Smooth muscle cell (in vitro differentiated cells): ENCODE data around the gene CRKL. TPM values are rescaled to one million over a fixed set of nuclear protein-coding genes. Genes with fewer than 3 reads are reported as not detected.

Experiments used
- DNase-seq: peaks from one replicate; lab custom pipeline; 2025; ENCODE audit not compliant: unreplicated experiment; lab: John Stamatoyannopoulos, UW
- H2AFZ ChIP-seq: fragments of 200-600 bp; sonication (generic); 2 replicates; pipeline ENCODE4 v1.6.0; 2016; ENCODE audit warnings: antibody characterized with exemption, low read depth, mild to moderate bottlenecking
- H3F3A ChIP-seq: fragments of 200-600 bp; sonication (generic); 2 replicates; pipeline ENCODE4 v1.6.0; 2017; ENCODE audit warnings: antibody characterized with exemption, low read depth
- H3K27ac ChIP-seq: fragments of 200-600 bp; sonication (generic); 2 replicates; pipeline ENCODE4 v1.5.1; 2016; ENCODE audit warnings: low read depth, mild to moderate bottlenecking
- H3K27me3 ChIP-seq: fragments of 200-600 bp; sonication (generic); 2 replicates; pipeline ENCODE4 v1.6.1; 2016; ENCODE audit warnings: low read depth, mild to moderate bottlenecking
- H3K36me3 ChIP-seq: fragments of 200-600 bp; sonication (generic); 2 replicates; pipeline ENCODE4 v1.5.1; 2016; ENCODE audit warnings: low read depth
- H3K4me1 ChIP-seq: fragments of 200-600 bp; sonication (generic); 2 replicates; pipeline ENCODE4 v1.5.1; 2016; ENCODE audit warnings: low read depth
- H3K4me2 ChIP-seq: fragments of 200-600 bp; sonication (generic); 2 replicates; pipeline ENCODE4 v1.6.0; 2016; ENCODE audit warnings: mild to moderate bottlenecking
- H3K4me3 ChIP-seq: fragments of 200-600 bp; sonication (generic); 2 replicates; pipeline ENCODE4 v1.5.1; 2016; ENCODE audit warnings: mild to moderate bottlenecking
- H3K79me2 ChIP-seq: fragments of 200-600 bp; sonication (generic); 2 replicates; pipeline ENCODE4 v1.6.0; 2016; ENCODE audit warnings: low read depth, mild to moderate bottlenecking
- H3K9ac ChIP-seq: fragments of 200-600 bp; sonication (generic); 2 replicates; pipeline ENCODE4 v1.6.0; 2016; ENCODE audit warnings: low read depth
- H3K9me3 ChIP-seq: fragments of 200-600 bp; sonication (generic); replicated peaks from 2 replicates; pipeline ENCODE4 v1.5.1; 2016; ENCODE audit warnings: low read depth
- H4K20me1 ChIP-seq: fragments of 200-600 bp; sonication (generic); 2 replicates; pipeline ENCODE4 v1.6.0; 2016; ENCODE audit warnings: low read depth
- WGBS: methylation state at CpG from one replicate; pipeline ENCODE4 v1.1.7; 2016; ENCODE audit warnings: low lambda C conversion rate; 5-methylcytosine and 5-hydroxymethylcytosine counted together
- polyA plus RNA-seq: library from polyadenylated mRNA; unstranded; fragments of >200 nt; fragmentation: Nextera tagmentation; extraction: Ambion mirVana; gene quantifications from 2 replicates; pipeline ENCODE4 v1.2.1, GENCODE V29; 2016
- total RNA-seq: library from RNA; depleted of rRNA; stranded (reverse); fragments of >200 nt; gene quantifications from 2 replicates; pipeline ENCODE4 v1.2.3, GENCODE V29; 2014
- TF ChIP-seq, protein P1 (sequence below): fragments of 200-600 bp; sonication (generic); IDR thresholded peaks from 2 replicates; pipeline ENCODE4 v1.5.1; 2017; ENCODE audit warnings: borderline replicate concordance, mild to moderate bottlenecking, antibody characterized with exemption; ENCODE audit not compliant: insufficient read depth, poor library complexity, severe bottlenecking

CRKL gene
- total and polyA plus RNA-seq, 2 experiments from 2014 or later, result 26.6 to 40.9 TPM

DNA sequence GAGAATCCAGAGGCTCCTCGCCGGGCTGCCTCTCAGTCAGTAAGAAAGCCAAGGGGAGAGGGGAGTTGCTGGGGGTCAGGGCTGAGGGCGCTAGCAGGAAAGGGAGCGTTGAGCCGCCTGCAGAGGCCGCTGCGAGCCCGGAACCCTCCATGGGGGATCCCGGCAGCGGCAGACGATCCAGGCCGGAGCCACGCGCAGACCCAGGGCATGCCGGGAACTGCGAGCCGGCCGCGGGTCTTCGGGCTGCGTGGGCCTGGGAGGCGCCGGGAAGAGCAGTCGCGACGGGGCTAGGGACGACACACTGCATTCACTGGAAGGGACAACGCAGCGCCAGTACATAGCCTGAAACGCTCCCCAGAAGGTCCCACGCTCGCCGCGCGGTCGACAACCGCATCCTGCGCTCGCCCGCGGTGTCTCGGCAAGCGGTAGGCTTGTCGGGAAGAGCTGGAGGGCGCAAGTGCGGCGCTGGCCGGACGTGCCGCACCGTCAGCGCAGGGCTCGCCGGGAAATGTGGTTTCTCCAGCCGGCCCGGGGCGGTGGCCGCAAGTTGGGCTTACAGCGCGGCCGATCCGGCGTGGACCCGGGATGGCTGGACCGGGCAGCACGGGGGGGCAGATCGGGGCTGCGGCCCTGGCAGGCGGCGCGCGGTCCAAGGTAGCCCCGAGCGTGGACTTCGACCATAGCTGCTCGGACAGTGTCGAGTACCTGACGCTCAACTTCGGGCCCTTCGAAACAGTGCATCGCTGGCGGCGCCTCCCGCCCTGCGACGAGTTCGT lies 64.8 kb downstream of the CRKL start, which contains the start of gene LZTR1:
Gene LZTR1 (plus strand): TSS at position 511 of the 776 bp plus-strand sequence. CDS start 75 bp downstream, at position 586.
- Histone ChIP-seq H2AFZ (peak within 1 kb of the TSS; percentile 86), H3K27ac (peak within 1 kb of the TSS; percentile 57), H3F3A (no peaks in the 10 kb centered on the region), H3K9ac (peak within 1 kb of the TSS; percentile 70), H3K4me3 (peak within 1 kb of the TSS; percentile 90), H4K20me1 (no peaks in the 10 kb centered on the region), H3K79me2 (peaks cover 18% of the 10 kb centered on the region), H3K36me3 (no peaks in the 10 kb centered on the region), H3K9me3 (no peaks in the 10 kb centered on the region), H3K4me2 (peak within 1 kb of the TSS; percentile 98), H3K4me1 (peaks cover 19% of the 10 kb centered on the region), H3K27me3 (no peaks in the 10 kb centered on the region)
- TF ChIP-seq, protein P1, sequence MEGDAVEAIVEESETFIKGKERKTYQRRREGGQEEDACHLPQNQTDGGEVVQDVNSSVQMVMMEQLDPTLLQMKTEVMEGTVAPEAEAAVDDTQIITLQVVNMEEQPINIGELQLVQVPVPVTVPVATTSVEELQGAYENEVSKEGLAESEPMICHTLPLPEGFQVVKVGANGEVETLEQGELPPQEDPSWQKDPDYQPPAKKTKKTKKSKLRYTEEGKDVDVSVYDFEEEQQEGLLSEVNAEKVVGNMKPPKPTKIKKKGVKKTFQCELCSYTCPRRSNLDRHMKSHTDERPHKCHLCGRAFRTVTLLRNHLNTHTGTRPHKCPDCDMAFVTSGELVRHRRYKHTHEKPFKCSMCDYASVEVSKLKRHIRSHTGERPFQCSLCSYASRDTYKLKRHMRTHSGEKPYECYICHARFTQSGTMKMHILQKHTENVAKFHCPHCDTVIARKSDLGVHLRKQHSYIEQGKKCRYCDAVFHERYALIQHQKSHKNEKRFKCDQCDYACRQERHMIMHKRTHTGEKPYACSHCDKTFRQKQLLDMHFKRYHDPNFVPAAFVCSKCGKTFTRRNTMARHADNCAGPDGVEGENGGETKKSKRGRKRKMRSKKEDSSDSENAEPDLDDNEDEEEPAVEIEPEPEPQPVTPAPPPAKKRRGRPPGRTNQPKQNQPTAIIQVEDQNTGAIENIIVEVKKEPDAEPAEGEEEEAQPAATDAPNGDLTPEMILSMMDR, result peak; percentile 35
- under 1% methylated on average over 82 of the region's 87 CpGs for WGBS
- peak; percentile 67 for DNase-seq

DNA sequence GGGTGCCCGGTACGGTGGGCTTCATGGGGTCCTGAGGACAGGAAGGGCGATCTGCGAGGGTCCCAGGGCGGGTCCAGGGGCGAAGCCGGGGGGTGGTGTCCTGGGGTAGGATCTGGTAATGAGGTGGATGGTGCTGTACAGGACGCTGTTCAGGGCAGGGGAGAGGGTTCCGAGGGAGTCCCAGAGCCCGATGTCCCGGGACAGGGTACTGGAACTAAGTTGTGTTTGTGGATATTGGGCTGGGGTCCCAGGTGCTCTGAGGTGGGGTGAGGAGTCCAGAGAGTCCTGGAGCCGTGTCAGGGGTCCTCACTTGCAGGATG lies 65.3 kb downstream of the CRKL start:
- Histone ChIP-seq H3K79me2 (peaks cover 18% of the 10 kb centered on the region), H3K9me3 (no peaks in the 10 kb centered on the region), H3K4me2 (peak overlapping the region; percentile 98), H3K4me1 (peaks cover 19% of the 10 kb centered on the region), H4K20me1 (no peaks in the 10 kb centered on the region), H3K27ac (no peak overlapping the region), H3K9ac (peak overlapping the region; percentile 70), H3K27me3 (no peaks in the 10 kb centered on the region), H3K36me3 (no peaks in the 10 kb centered on the region), H2AFZ (peak overlapping the region; percentile 86), H3K4me3 (peak overlapping the region; percentile 90), H3F3A (no peaks in the 10 kb centered on the region)
- TF ChIP-seq, protein P1, result no peak
- WGBS, result 2% methylated on average over 11 of the region's 12 CpGs
- DNase-seq, result no peak

DNA sequence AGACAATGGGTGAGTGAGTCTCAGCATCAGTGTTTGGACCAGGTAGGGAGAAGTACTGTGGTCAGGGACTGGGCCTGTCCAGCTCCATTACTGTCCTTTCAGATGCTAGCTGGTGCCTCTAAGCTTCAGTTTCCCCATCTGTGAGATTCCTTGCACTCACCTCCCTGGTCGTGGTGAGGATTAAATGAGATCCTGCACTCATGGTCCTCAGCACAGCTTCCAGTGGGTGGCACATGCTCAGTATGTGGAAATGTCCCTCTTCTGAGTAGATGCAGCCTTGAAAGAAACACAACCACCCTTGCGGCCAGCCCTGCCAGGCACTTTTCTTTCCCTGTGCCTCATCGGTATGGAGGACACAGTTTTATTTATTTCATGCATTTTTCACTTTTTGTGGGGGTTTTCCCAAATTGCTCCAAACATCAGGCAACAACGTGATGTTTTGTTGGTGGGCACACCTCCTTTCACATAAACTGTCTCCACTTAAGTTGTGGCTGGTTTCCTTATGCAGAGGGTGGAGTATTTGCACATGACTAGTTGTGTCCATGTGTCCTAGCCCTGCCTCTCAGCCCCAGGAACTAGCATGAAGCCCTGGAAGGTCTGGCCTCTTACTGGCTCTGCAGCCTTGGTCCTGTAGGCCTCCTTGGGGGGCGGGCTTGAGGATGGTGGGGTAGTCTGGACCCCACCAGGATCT lies 66.0 kb downstream of the CRKL start:
- Histone ChIP-seq H3F3A (no peaks in the 10 kb centered on the region), H3K4me3 (peak overlapping the region; percentile 90), H3K27ac (no peak overlapping the region), H3K9me3 (no peaks in the 10 kb centered on the region), H3K9ac (peak overlapping the region; percentile 70), H2AFZ (peak overlapping the region; percentile 86), H3K4me1 (peaks cover 19% of the 10 kb centered on the region), H3K4me2 (peak overlapping the region; percentile 98), H3K27me3 (no peaks in the 10 kb centered on the region), H4K20me1 (no peaks in the 10 kb centered on the region), H3K79me2 (peaks cover 18% of the 10 kb centered on the region), H3K36me3 (no peaks in the 10 kb centered on the region)
- no peak for DNase-seq
- TF ChIP-seq, protein P1, result no peak
- WGBS, result 87% methylated on average over 5 of the region's 5 CpGs
